Neural cell (in vitro differentiated cells): Measurements from ENCODE around the gene RPN1. TPM values are rescaled to one million over a fixed set of nuclear protein-coding genes. Genes with fewer than 3 reads are reported as not detected.

ENCODE experiments used
- H2AFZ ChIP-seq: fragments of 200-600, 300-800 bp; sonication (generic), shearing (Covaris generic); 2 replicates; pipeline ENCODE4 v1.6.0; 2014; ENCODE audit warnings: low read depth, mild to moderate bottlenecking, antibody characterized with exemption, low read length, moderate library complexity
- H3F3A ChIP-seq: fragments of 200-600 bp; shearing (Covaris generic); 2 replicates; pipeline ENCODE4 v1.6.1; 2016; ENCODE audit warnings: mild to moderate bottlenecking, moderate library complexity, mixed read lengths, antibody characterized with exemption, low read length; ENCODE audit not compliant: insufficient read depth, poor library complexity, severe bottlenecking
- H3K27ac ChIP-seq: fragments of 200-600, 300-800 bp; sonication (generic), shearing (Covaris generic); 2 replicates; pipeline ENCODE4 v1.5.1; 2014; ENCODE audit warnings: mild to moderate bottlenecking, low read length, moderate library complexity
- H3K27me3 ChIP-seq: fragments of 300-800, 200-600 bp; sonication (generic), shearing (Covaris generic); 2 replicates; pipeline ENCODE4 v1.6.0; 2014; ENCODE audit warnings: mild to moderate bottlenecking, low read depth, low read length, moderate library complexity; ENCODE audit not compliant: insufficient read depth
- H3K36me3 ChIP-seq: fragments of 300-800, 200-600 bp; sonication (generic), shearing (Covaris generic); 2 replicates; pipeline ENCODE4 v1.5.1; 2014; ENCODE audit warnings: mild to moderate bottlenecking, antibody characterized with exemption, low read length, moderate library complexity; ENCODE audit not compliant: insufficient read depth
- H3K4me2 ChIP-seq: fragments of 300-800, 200-600 bp; sonication (generic), shearing (Covaris generic); 2 replicates; pipeline ENCODE4 v1.6.0; 2014; ENCODE audit warnings: mild to moderate bottlenecking, low read length
- H3K4me3 ChIP-seq: fragments of 300-800, 200-600 bp; sonication (generic), shearing (Covaris generic); 2 replicates; pipeline ENCODE4 v1.5.1; 2014; ENCODE audit warnings: mild to moderate bottlenecking, low read length, moderate library complexity
- H3K79me2 ChIP-seq: fragments of 200-600 bp; shearing (Covaris generic); replicated peaks from 2 replicates; pipeline ENCODE4 v1.6.0; 2014; ENCODE audit warnings: mild to moderate bottlenecking, low read length, moderate library complexity; ENCODE audit not compliant: insufficient read depth
- H3K9ac ChIP-seq: fragments of 300-800, 200-600 bp; sonication (generic), shearing (Covaris generic); 2 replicates; pipeline ENCODE4 v1.6.1; 2016; ENCODE audit warnings: mild to moderate bottlenecking, low read length, mixed read lengths
- H3K9me2 ChIP-seq: fragments of 200-600 bp; shearing (Covaris generic); 2 replicates; pipeline ENCODE4 v1.6.1; 2016; ENCODE audit warnings: mild to moderate bottlenecking, low read length, mixed read lengths; ENCODE audit not compliant: insufficient read depth
- H3K9me3 ChIP-seq: fragments of 200-600, 300-800 bp; sonication (generic), shearing (Covaris generic); 2 replicates; pipeline ENCODE4 v1.6.1; 2016; ENCODE audit warnings: mild to moderate bottlenecking, mixed run types, low read length, moderate library complexity, mixed read lengths
- H4K20me1 ChIP-seq: fragments of 200-600 bp; shearing (Covaris generic); 2 replicates; pipeline ENCODE4 v1.6.1; 2016; ENCODE audit warnings: mild to moderate bottlenecking, mixed run types; ENCODE audit not compliant: insufficient read depth
- EP300 ChIP-seq: fragments of 450-650 bp; conservative IDR thresholded peaks from 2 replicates; pipeline ENCODE4 v1.6.1; 2014; ENCODE audit warnings: antibody characterized with exemption, mild to moderate bottlenecking, moderate library complexity; ENCODE audit not compliant: poor library complexity, severe bottlenecking
- EZH2 ChIP-seq: fragments of 200-600, 300-800 bp; shearing (Covaris generic), sonication (generic); IDR thresholded peaks from 2 replicates; pipeline ENCODE4 v1.6.1; 2014; ENCODE audit warnings: antibody characterized with exemption, low read length, borderline replicate concordance, mild to moderate bottlenecking; ENCODE audit not compliant: insufficient read depth, poor library complexity, severe bottlenecking
- POLR2AphosphoS5 ChIP-seq: IDR thresholded peaks from 2 replicates; pipeline ENCODE4 v1.6.1; 2012
- RAD21 ChIP-seq: fragments of 450-650 bp; conservative IDR thresholded peaks from 2 replicates; pipeline ENCODE4 v1.6.1; 2014; ENCODE audit warnings: antibody characterized with exemption, mild to moderate bottlenecking, moderate library complexity
- REST ChIP-seq: IDR thresholded peaks from 2 replicates; pipeline ENCODE4 v1.6.1; 2012; ENCODE audit warnings: borderline replicate concordance
- SMC3 ChIP-seq: fragments of 450-650 bp; conservative IDR thresholded peaks from 2 replicates; pipeline ENCODE4 v1.6.1; 2014; ENCODE audit warnings: antibody characterized with exemption, mild to moderate bottlenecking, moderate library complexity; ENCODE audit not compliant: poor library complexity
- TAF1 ChIP-seq: IDR thresholded peaks from 2 replicates; pipeline ENCODE4 v1.6.1; 2012; ENCODE audit warnings: low read depth
- polyA plus RNA-seq: library from polyadenylated mRNA; depleted of rRNA; stranded (reverse); fragments of >200 nt; gene quantifications from 2 replicates; pipeline ENCODE4 v1.2.3, GENCODE V29; 2014
- TF ChIP-seq, protein P1 (sequence below): fragments of 450-650 bp; IDR thresholded peaks from 2 replicates; pipeline ENCODE4 v1.5.1; 2014; ENCODE audit warnings: antibody characterized with exemption, mild to moderate bottlenecking, moderate library complexity; ENCODE audit not compliant: poor library complexity, severe bottlenecking

RPN1 gene
- polyA plus RNA-seq, 1 donor from 2014 or later = 201 TPM

GRCh38 chr3:128598884-128599664, 51.5 kb downstream of the RPN1 start:
- Histone ChIP-seq H3K4me2 (no peak overlapping the region), H3K9ac (no peak overlapping the region), H4K20me1 (no peaks in the 10 kb centered on the region), H3K36me3 (no peaks in the 10 kb centered on the region), H2AFZ (no peak overlapping the region), H3F3A (no peaks in the 10 kb centered on the region), H3K27me3 (no peaks in the 10 kb centered on the region), H3K9me2 (no peaks in the 10 kb centered on the region), H3K4me3 (no peak overlapping the region), H3K27ac (no peak overlapping the region), H3K79me2 (no peaks in the 10 kb centered on the region), H3K9me3 (no peaks in the 10 kb centered on the region)
- TF ChIP-seq EZH2 (no peak), REST (no peak), SMC3 (no peak), TAF1 (no peak), POLR2AphosphoS5 (no peak), RAD21 (no peak), EP300 (no peak)
- TF ChIP-seq, protein P1, sequence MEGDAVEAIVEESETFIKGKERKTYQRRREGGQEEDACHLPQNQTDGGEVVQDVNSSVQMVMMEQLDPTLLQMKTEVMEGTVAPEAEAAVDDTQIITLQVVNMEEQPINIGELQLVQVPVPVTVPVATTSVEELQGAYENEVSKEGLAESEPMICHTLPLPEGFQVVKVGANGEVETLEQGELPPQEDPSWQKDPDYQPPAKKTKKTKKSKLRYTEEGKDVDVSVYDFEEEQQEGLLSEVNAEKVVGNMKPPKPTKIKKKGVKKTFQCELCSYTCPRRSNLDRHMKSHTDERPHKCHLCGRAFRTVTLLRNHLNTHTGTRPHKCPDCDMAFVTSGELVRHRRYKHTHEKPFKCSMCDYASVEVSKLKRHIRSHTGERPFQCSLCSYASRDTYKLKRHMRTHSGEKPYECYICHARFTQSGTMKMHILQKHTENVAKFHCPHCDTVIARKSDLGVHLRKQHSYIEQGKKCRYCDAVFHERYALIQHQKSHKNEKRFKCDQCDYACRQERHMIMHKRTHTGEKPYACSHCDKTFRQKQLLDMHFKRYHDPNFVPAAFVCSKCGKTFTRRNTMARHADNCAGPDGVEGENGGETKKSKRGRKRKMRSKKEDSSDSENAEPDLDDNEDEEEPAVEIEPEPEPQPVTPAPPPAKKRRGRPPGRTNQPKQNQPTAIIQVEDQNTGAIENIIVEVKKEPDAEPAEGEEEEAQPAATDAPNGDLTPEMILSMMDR = no peak

DNA sequence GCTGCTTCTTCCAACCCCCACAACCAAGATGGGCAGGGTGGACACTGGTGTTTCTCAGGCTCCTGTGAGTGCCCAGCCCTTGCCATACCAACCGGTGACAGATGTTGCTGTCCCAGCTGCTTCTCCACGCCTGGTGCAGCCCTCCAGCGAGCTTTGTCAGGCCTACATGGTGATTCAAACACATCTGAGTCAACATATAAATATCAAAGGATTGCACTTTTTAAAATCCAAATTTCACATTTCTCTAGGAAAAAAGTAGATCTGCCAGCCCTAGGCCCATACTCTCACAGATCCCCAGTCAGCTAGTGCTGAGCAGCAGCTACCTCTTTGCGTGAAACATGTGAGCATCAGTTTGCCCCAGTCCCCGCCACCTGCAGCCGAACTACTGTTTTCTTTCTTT, 52.7 kb downstream of the RPN1 start:
- H3K27ac ChIP-seq = no peak overlapping the region
- H3K79me2 ChIP-seq = no peaks in the 10 kb centered on the region
- TF ChIP-seq RAD21 = no peak
- TF ChIP-seq SMC3 = no peak
- TF ChIP-seq, protein P1 = no peak
- H2AFZ ChIP-seq = no peak overlapping the region
- H3K9me3 ChIP-seq = no peaks in the 10 kb centered on the region
- H3K4me3 ChIP-seq = no peak overlapping the region
- no peaks in the 10 kb centered on the region for H3K36me3 ChIP-seq
- H3K27me3 ChIP-seq = no peaks in the 10 kb centered on the region
- H3F3A ChIP-seq = no peaks in the 10 kb centered on the region
- H3K9ac ChIP-seq = no peak overlapping the region
- H3K9me2 ChIP-seq = no peaks in the 10 kb centered on the region
- H3K4me2 ChIP-seq = no peak overlapping the region
- no peaks in the 10 kb centered on the region for H4K20me1 ChIP-seq
